BJ (cell line): ENCODE results near the gene METTL5. TPM values are rescaled to one million over a fixed set of nuclear protein-coding genes. Genes with fewer than 3 reads are reported as not detected.

ENCODE experiments used
- CTCF ChIA-PET: fragments of 350-600 bp; formaldehyde crosslinking; extraction: SDS; loops from one replicate; lab custom pipeline; 2021; ENCODE audit warnings: antibody characterized with exemption, inconsistent platforms; lab: Yijun Ruan, JAX
- POLR2A ChIA-PET: fragments of 300-600 bp; sonication (Branson Sonifier 250); formaldehyde crosslinking; extraction: SDS; loops from one replicate; lab custom pipeline; 2021; ENCODE audit warnings: antibody characterized with exemption; lab: Charles Lee
- DNase-seq: peaks from one replicate; pipeline ENCODE4 v3.0.0-alpha.2; 2011; ENCODE audit warnings: low read depth
- H3K27me3 ChIP-seq: 2 replicates; pipeline ENCODE4 v1.6.0; 2011; ENCODE audit warnings: low read length; ENCODE audit not compliant: control insufficient read depth, insufficient read depth
- H3K36me3 ChIP-seq: 2 replicates; pipeline ENCODE4 v1.5.1; 2011; ENCODE audit warnings: low read length; ENCODE audit not compliant: control insufficient read depth, insufficient read depth
- H3K4me3 ChIP-seq: 2 replicates; pipeline ENCODE4 v1.5.1; 2011; ENCODE audit warnings: low read depth, mild to moderate bottlenecking, control low read depth, low read length
- polyA plus RNA-seq: library from polyadenylated mRNA; depleted of rRNA; stranded (reverse); fragments of >200 nt; gene quantifications from 2 replicates; pipeline ENCODE4 v1.2.3, GENCODE V29; 2011
- TF ChIP-seq, protein P1 (sequence below): IDR thresholded peaks from 2 replicates; pipeline ENCODE4 v1.5.1; 2011; ENCODE audit warnings: low read depth, mild to moderate bottlenecking, control low read depth, inconsistent platforms, low read length, moderate library complexity; ENCODE audit not compliant: insufficient read depth

METTL5 gene
- polyA plus RNA-seq, 1 experiment, result 17.3 TPM

- POLR2A ChIA-PET, result no interaction called here
- H3K36me3 ChIP-seq, result peaks cover 2% of the 10 kb centered on the region
- TF ChIP-seq, protein P1, sequence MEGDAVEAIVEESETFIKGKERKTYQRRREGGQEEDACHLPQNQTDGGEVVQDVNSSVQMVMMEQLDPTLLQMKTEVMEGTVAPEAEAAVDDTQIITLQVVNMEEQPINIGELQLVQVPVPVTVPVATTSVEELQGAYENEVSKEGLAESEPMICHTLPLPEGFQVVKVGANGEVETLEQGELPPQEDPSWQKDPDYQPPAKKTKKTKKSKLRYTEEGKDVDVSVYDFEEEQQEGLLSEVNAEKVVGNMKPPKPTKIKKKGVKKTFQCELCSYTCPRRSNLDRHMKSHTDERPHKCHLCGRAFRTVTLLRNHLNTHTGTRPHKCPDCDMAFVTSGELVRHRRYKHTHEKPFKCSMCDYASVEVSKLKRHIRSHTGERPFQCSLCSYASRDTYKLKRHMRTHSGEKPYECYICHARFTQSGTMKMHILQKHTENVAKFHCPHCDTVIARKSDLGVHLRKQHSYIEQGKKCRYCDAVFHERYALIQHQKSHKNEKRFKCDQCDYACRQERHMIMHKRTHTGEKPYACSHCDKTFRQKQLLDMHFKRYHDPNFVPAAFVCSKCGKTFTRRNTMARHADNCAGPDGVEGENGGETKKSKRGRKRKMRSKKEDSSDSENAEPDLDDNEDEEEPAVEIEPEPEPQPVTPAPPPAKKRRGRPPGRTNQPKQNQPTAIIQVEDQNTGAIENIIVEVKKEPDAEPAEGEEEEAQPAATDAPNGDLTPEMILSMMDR, result no peak
- H3K4me3 ChIP-seq, result no peak overlapping the region
- no peak for DNase-seq
- CTCF ChIA-PET, result no interaction called here
- H3K27me3 ChIP-seq, result no peaks in the 10 kb centered on the region
Observed at GRCh38 chr2:169806586-169806985, 18.1 kb downstream of the METTL5 start.

GRCh38 chr2:169803480-169803879 is 21.2 kb downstream of the METTL5 start:
- TF ChIP-seq, protein P1, result no peak
- CTCF ChIA-PET, result no interaction called here
- Histone ChIP-seq H3K36me3 (peaks cover 4% of the 10 kb centered on the region), H3K4me3 (no peak overlapping the region), H3K27me3 (no peaks in the 10 kb centered on the region)
- POLR2A ChIA-PET, result no interaction called here
- no peak for DNase-seq

DNA sequence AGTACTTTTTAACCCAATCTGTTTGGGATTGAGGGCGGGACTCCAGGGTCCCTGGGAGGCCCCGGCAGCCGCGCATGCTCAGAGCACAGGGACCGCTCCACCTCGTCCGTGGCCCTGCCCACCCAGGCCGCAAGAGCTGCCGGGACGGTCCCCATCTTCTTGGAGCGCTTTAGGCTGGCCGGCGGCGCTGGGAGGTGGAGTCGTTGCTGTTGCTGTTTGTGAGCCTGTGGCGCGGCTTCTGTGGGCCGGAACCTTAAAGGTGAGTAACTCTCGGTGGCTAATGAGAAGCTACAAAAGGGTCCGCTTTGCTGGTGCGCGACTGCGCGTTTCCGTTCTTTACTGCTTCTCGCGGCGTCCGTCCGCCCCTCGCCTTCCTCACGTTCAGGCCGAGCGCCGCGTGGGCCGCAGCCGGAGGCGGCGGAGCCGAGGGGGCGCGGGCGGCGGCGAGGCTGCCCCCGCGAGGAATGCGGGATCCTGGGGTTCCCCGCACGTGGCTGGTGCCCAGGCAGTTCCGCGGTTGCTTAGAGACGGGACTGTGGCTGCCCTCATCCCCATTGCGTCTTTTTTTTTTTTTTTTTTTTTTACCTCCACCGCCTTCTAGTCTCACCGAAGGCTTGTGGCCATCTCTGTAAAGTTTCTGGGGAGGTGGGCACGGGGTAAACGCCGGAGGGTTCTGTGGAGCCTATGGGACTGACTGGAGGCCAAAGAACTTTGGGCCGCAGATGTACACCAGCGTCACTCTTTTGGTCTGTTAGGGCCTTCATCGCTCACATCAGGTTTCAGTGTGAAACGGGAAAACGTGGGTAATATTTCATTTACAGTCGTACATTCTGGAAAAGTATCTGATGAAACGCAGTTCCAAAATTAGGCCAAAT is 25.8 kb downstream of the METTL5 start, which contains the start of gene SSB:
TSS of gene SSB (plus strand) at position 154 of the 875 bp plus-strand sequence. CDS start 2,090 bp downstream, outside the sequence.
- Histone ChIP-seq H3K36me3 (peaks cover 4% of the 10 kb centered on the region), H3K27me3 (no peaks in the 10 kb centered on the region), H3K4me3 (peak within 1 kb of the TSS; percentile 69)
- CTCF ChIA-PET, result interaction anchor here (1.4 kb wide), 1 partner anchor 9 kb away, joined by 3 read pairs; no protein-coding TSS in a partner anchor
- POLR2A ChIA-PET, result interaction anchor here (0.5 to 0.6 kb wide), 2 partner anchors 17 to 269 kb away, joined by 3 to 28 read pairs; no protein-coding TSS in a partner anchor
- TF ChIP-seq, protein P1, result no peak
- DNase-seq, result peak; percentile 51

DNA sequence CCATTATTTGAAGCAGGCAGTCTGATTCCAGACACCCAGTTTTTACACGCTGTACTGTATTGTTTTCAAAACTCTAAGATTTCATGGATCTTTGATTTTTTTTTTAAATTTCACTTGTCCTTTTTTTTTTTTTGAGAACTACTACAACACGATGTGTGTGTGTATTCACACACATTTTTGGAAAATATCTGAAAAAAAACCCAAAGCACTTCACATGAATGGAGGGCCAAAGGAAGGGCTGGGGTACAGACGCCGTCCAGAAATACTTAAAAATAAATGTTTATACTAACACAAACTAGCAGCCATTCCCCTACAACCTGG is 26.3 kb downstream of the METTL5 start:
- TF ChIP-seq, protein P1, result no peak
- H3K27me3 ChIP-seq, result no peaks in the 10 kb centered on the region
- ChIA-PET CTCF (interaction anchor here (0.7 kb wide), 1 partner anchor 11 kb away, joined by 3 read pairs; no protein-coding TSS in a partner anchor), POLR2A (no interaction called here)
- peak overlapping the region; percentile 69 for H3K4me3 ChIP-seq
- no peak for DNase-seq
- H3K36me3 ChIP-seq, result peaks cover 4% of the 10 kb centered on the region

DNA sequence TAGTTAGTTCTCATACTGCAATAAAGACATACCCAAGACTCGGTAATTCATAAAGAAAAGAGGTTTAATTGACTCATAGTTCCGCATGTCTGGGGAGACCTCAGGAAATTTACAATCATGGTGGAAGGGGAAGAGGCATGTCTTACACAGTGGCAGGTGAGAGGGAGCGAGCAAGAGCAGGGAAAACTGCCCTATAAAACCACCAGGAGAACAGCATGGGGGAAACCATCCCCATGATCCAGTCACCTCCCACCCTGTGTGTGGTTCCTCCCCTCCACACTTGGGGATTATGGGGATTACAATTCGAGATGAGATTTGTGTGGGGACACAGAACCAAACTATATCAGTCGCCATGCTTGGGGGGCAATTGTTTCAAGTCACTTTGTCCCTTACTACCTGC is 27.1 kb downstream of the METTL5 start:
- Histone ChIP-seq H3K36me3 (peaks cover 4% of the 10 kb centered on the region), H3K4me3 (no peak overlapping the region), H3K27me3 (no peaks in the 10 kb centered on the region)
- TF ChIP-seq, protein P1, result no peak
- POLR2A ChIA-PET, result no interaction called here
- CTCF ChIA-PET, result interaction anchor here (0.7 kb wide), 1 partner anchor 10 kb away, joined by 3 read pairs; no protein-coding TSS in a partner anchor
- no peak for DNase-seq
